Stomach (tissue), 9 donors: ENCODE measurements around the gene NANP. TPM values are rescaled to one million over a fixed set of nuclear protein-coding genes. Genes with fewer than 3 reads are reported as not detected.

Source experiments
- DNase-seq, 2 donors: peaks; one replicate each; pipeline versions ENCODE4 v3.0.0 to v3.0.0-alpha.2; 2013 to 2019
- H3K27ac ChIP-seq, 5 donors: fragments of 200-600 bp in 4 of 5; sonication (generic) in 4 of 5; one replicate each; pipeline ENCODE4 v1.5.1; 2013 to 2019; ENCODE audit warnings: mild to moderate bottlenecking in 1 of 5, moderate library complexity in 1 of 5
- H3K27me3 ChIP-seq, 3 donors: fragments of 200-600 bp; sonication (generic); one replicate each; pipeline ENCODE4 v1.5.1; 2017 to 2019; ENCODE audit warnings: mixed run types in 1 of 3
- H3K36me3 ChIP-seq, 4 donors: fragments of 200-600 bp; sonication (generic); 1 replicate in 3 of 4; 2 replicates in 1 of 4; pipeline ENCODE4 v1.5.1; 2016 to 2019
- H3K4me1 ChIP-seq, 4 donors: fragments of 200-600 bp; sonication (generic); one replicate each; pipeline ENCODE4 v1.5.1; 2016 to 2019
- H3K4me3 ChIP-seq, 4 donors: fragments of 200-600 bp; sonication (generic) in 3 of 4; one replicate each; pipeline ENCODE4 v1.5.1; 2016 to 2019; ENCODE audit warnings: mild to moderate bottlenecking in 1 of 4
- H3K9me3 ChIP-seq, 4 donors: fragments of 200-600 bp; sonication (generic); one replicate each; pipeline ENCODE4 v1.5.1; 2016 to 2019
- EP300 ChIP-seq: sonication (generic); formaldehyde crosslinking; IDR thresholded peaks from one replicate; pipeline ENCODE4 v1.6.1; 2017; ENCODE audit warnings: antibody characterized with exemption
- POLR2A ChIP-seq, 4 donors: fragments of 450-650 bp; IDR thresholded peaks; one replicate each; pipeline ENCODE4 v1.6.1; 2016; ENCODE audit warnings: antibody characterized with exemption in 4 of 4, control low read depth in 2 of 4, mild to moderate bottlenecking in 1 of 4, moderate library complexity in 1 of 4
- POLR2AphosphoS5 ChIP-seq, 3 donors: sonication (generic); formaldehyde crosslinking; IDR thresholded peaks; one replicate each; pipeline ENCODE4 v1.6.1; 2016; ENCODE audit warnings: antibody characterized with exemption in 3 of 3
- WGBS, 5 donors: extraction: QIAGEN DNeasy Blood & Tissue Kit in 3 of 5; methylation state at CpG; one replicate each; pipeline versions ENCODE4 v1.1.5 to v1.1.7; 2013 to 2018; 5-methylcytosine and 5-hydroxymethylcytosine counted together
- intact Hi-C: fragments of 100-400 bp; cut with DNase I; formaldehyde crosslinking; loops from one replicate; pipeline ENCODE4 v1.15.1; 2023; ENCODE audit warnings: low total_unique reads
- polyA plus RNA-seq, 3 donors: library from polyadenylated mRNA; stranded (reverse); fragments of 200-250 nt; gene quantifications; one replicate each; pipeline ENCODE4 v1.2.3, GENCODE V29; 2013
- small RNA-seq, 4 donors: library from RNA; depleted of rRNA; stranded (forward); fragments of <200 nt; gene quantifications; one replicate each; pipeline ENCODE3, GENCODE V24; 2016
- total RNA-seq, 5 donors: library from RNA; depleted of rRNA; stranded (reverse); fragments of >200 nt; gene quantifications; one replicate each; pipeline versions ENCODE4 v1.1.0 to v1.2.3, GENCODE V29; 2014 to 2016
- TF ChIP-seq, protein P1 (sequence below), 7 experiments: fragments of 450-650 bp in 4 of 7; fragments of 200-600 bp in 3 of 7; sonication (generic) in 3 of 7; IDR thresholded peaks; one replicate each; pipeline ENCODE4 v1.5.1; 2016 to 2019; ENCODE audit warnings: antibody characterized with exemption in 7 of 7, control low read depth in 2 of 7, mild to moderate bottlenecking in 1 of 7
- donor health status: healthy with polysubstance abuse.
- donor health status: Bipolar disorder and iron deficiency.
- donor health status: healthy.

Gene NANP
- total and polyA plus RNA-seq, 8 donors, result under 0.01 to 5.7 (median 1.8) TPM

DNA sequence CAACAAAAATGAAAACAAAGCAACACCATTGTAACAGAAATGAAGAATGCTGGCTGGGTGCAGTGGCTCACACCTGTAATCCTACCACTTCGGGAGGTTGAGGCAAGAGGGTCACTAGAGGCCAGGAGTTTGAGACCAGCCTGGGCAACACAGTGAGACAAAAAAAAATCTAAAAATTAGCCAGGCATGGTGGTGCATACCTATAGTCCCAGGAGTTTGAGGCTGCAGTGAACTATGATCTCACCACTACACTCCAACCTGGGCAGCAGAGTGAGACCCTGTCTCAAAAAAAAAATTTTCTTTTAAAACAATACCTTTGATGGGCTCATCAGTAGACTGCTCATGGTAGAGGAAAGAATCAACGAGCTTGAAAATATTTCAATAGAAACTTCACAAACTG lies 57.0 kb downstream of the NANP start:
- Histone ChIP-seq H3K27me3 (no peaks in the 10 kb centered on the region), H3K4me3 (no peak overlapping the region), H3K4me1 (peaks cover 0 to 20% (median 4%) of the 10 kb centered on the region in 4 donors), H3K36me3 (no peaks in the 10 kb centered on the region), H3K9me3 (no peaks in the 10 kb centered on the region), H3K27ac (no peak overlapping the region)
- no peak for DNase-seq
- intact Hi-C loops, result no loop called here
- 86 to 96% (median 93%) methylated on average over 2 of the region's 2 CpGs for whole genome bisulfite sequencing, 5 donors
- TF ChIP-seq, protein P1, sequence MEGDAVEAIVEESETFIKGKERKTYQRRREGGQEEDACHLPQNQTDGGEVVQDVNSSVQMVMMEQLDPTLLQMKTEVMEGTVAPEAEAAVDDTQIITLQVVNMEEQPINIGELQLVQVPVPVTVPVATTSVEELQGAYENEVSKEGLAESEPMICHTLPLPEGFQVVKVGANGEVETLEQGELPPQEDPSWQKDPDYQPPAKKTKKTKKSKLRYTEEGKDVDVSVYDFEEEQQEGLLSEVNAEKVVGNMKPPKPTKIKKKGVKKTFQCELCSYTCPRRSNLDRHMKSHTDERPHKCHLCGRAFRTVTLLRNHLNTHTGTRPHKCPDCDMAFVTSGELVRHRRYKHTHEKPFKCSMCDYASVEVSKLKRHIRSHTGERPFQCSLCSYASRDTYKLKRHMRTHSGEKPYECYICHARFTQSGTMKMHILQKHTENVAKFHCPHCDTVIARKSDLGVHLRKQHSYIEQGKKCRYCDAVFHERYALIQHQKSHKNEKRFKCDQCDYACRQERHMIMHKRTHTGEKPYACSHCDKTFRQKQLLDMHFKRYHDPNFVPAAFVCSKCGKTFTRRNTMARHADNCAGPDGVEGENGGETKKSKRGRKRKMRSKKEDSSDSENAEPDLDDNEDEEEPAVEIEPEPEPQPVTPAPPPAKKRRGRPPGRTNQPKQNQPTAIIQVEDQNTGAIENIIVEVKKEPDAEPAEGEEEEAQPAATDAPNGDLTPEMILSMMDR (IDR thresholded peaks at IDR 0.05), result no peak
- TF ChIP-seq POLR2A (IDR thresholded peaks at IDR 0.05) (no peak), EP300 (no peak), POLR2AphosphoS5 (IDR thresholded peaks at IDR 0.05) (no peak)

DNA sequence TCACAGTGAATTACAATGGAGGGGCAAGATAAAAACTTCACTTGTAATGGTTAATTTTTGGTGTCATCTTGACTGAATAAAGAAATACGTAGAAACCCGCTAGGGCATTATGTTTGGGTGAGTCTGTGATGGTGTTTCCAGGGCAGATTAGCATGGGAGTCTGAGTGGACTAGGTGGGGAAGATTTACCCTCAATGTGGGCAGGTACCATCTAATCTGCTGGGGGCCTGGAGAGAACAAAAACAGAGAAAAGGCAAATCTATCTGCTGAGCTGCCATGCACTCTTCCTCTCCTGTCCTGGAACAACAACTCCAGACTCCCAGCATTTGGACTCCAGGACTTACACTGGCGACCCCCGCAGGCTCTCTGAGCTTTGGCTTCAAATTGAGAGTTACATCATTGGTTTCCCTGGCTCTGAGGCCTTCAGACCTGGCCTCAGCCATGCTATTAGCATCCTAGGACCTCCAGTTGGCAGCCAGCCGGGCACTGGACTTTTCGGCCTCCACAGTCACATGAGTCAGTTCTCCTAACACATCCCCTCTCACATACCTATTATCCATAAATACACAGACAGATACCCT lies 58.1 kb downstream of the NANP start:
- H3K27ac ChIP-seq, result no peak overlapping the region
- no peak for DNase-seq
- no peaks in the 10 kb centered on the region for H3K36me3 ChIP-seq
- no peaks in the 10 kb centered on the region for H3K27me3 ChIP-seq
- no peak overlapping the region for H3K4me3 ChIP-seq
- H3K4me1 ChIP-seq, result peaks cover 0 to 8% (median 2%) of the 10 kb centered on the region in 4 donors
- intact Hi-C loops, result no loop called here
- TF ChIP-seq POLR2AphosphoS5 (IDR thresholded peaks at IDR 0.05) (no peak), POLR2A (IDR thresholded peaks at IDR 0.05) (no peak), EP300 (no peak)
- TF ChIP-seq, protein P1 (IDR thresholded peaks at IDR 0.05), result no peak
- 81 to 89% (median 86%) methylated on average over 6 of the region's 6 CpGs for WGBS, 5 donors
- no peaks in the 10 kb centered on the region for H3K9me3 ChIP-seq

DNA sequence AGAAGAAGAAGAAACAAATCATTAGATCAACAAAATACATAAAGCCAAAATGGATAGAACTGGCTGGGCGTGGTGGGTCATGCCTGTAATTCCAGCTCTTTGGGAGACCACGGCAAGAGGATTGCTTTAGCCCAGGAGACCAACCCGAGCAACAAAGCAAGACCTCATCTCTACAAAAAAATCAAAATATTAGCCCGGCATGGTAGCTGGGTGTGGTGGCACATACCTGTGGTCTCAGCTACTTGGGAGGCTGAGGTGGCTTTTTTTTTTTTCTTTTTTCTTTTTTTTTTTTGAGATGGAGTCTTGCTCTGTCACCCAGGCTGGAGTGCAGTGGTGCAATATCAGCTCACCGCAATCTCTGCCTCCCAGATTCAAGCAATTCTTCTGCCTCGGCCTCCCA lies 59.9 kb downstream of the NANP start:
- no peak for DNase-seq
- Histone ChIP-seq H3K4me3 (no peak overlapping the region), H3K36me3 (no peaks in the 10 kb centered on the region), H3K9me3 (no peaks in the 10 kb centered on the region), H3K27ac (no peak overlapping the region), H3K4me1 (peaks cover 0 to 8% (median 2%) of the 10 kb centered on the region in 4 donors), H3K27me3 (no peaks in the 10 kb centered on the region)
- WGBS, 5 donors, result 93 to 97% (median 96%) methylated on average over 6 of the region's 6 CpGs
- intact Hi-C loops, result no loop called here
- TF ChIP-seq POLR2AphosphoS5 (IDR thresholded peaks at IDR 0.05), result no peak
- no peak for TF ChIP-seq EP300
- TF ChIP-seq, protein P1 (IDR thresholded peaks at IDR 0.05), result no peak
- TF ChIP-seq POLR2A (IDR thresholded peaks at IDR 0.05), result no peak

DNA sequence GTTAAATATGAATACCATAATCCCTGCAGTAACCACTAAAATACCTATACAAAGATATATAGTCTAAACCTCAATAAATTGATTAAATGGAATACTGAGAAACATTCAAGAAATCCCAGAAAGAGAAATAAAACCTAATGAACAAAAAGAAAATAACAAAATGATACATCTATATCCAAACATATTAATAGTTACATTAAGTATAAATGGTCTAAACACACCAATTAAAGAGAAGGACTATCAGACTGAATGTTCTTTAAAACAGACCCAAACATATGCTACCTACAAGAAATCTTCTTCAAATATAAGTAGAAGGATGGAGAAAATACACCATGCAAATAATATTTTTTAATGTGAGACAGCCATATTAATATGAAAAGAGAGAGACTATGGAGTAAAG lies 60.5 kb downstream of the NANP start:
- no peak overlapping the region for H3K27ac ChIP-seq
- no peak overlapping the region for H3K4me3 ChIP-seq
- TF ChIP-seq, protein P1 (IDR thresholded peaks at IDR 0.05), result no peak
- TF ChIP-seq POLR2A (IDR thresholded peaks at IDR 0.05), result no peak
- no peak for TF ChIP-seq EP300
- no peak for TF ChIP-seq POLR2AphosphoS5 (IDR thresholded peaks at IDR 0.05)
- intact Hi-C loops, result no loop called here
- no peaks in the 10 kb centered on the region for H3K27me3 ChIP-seq
- H3K9me3 ChIP-seq, result no peaks in the 10 kb centered on the region
- DNase-seq, result no peak
- peaks cover 0 to 8% (median 2%) of the 10 kb centered on the region in 4 donors for H3K4me1 ChIP-seq
- H3K36me3 ChIP-seq, result no peaks in the 10 kb centered on the region

Small RNAs within 50 kb of the gene (small RNA-seq; reads per million reads assigned to genes)
- 0 reads per million in 4 donors for gene RN7SL594P
- gene RNU6ATAC17P, result 0 reads per million in 4 donors

Other genes starting within 250 kb of the NANP start
- gene ABHD12, start 233.2 kb downstream of the NANP start, total RNA-seq, result 10 to 100 TPM; 11.1 to 99.1 (median 53.1) TPM
- gene ABHD12, start 233.2 kb downstream of the NANP start, polyA plus RNA-seq, result 10 to 100 TPM; 34.2 to 37.1 (median 34.2) TPM
- gene GINS1, start 216.3 kb downstream of the NANP start, total RNA-seq, result 1 to 10 TPM in 4 of 5 donors, not detected in 1; 1.0 to 9.4 (median 6.8) TPM
- 1 to 10 TPM; 1.1 to 2.8 (median 2.3) TPM for gene GINS1, start 216.3 kb downstream of the NANP start, polyA plus RNA-seq
- 10 to 100 TPM in 4 of 5 donors, 1 to 10 TPM in 1; 3.1 to 34.8 (median 22.0) TPM for gene NINL, start 38.5 kb downstream of the NANP start, total RNA-seq
- 10 to 100 TPM in 1 of 3 donors, 1 to 10 TPM in 2; 6.4 to 10.1 (median 7.8) TPM for gene NINL, start 38.5 kb downstream of the NANP start, polyA plus RNA-seq
- 10 to 100 TPM; 10.4 to 21.0 (median 16.7) TPM for gene ZNF337, start 72.8 kb upstream of the NANP start, total RNA-seq
- gene ZNF337, start 72.8 kb upstream of the NANP start, polyA plus RNA-seq, result 10 to 100 TPM in 1 of 3 donors, 1 to 10 TPM in 2; 3.5 to 14.4 (median 5.5) TPM